Measurements from ENCODE around the gene C2CD4B.

The C2CD4B gene

GRCh38 chr15:62118520-62119226 lies 46.4 kb downstream of the C2CD4B start:
- DNase-seq: no peak

- DNase-seq: no peak
These were observed 49.2 kb downstream of the C2CD4B start for GRCh38 chr15:62115847-62116246.

Measured in cortex of kidney (tissue), 1 donor.